GM18520 (cell line): ENCODE data around the gene PCDHGB7.
A peak's percentile ranks its signal among the peaks of the same experiment; 100 is the strongest.
"Not testable (repeated sequence)": the region's sequence is repeated elsewhere in the genome, so short reads cannot be mapped to it uniquely, and the experiment has no call there.

Experiments used
- ATAC-seq: cut with Tn5 transposase; IDR thresholded peaks from one replicate; pipeline ENCODE4 v1.9.1; 2021; ENCODE audit not compliant: unreplicated experiment

Gene PCDHGB7

GRCh38 chr5:141394401-141395187, 22.9 kb upstream of the PCDHGB7 start:
- ATAC-seq = not testable (repeated sequence)

GRCh38 chr5:141397756-141398551, 19.5 kb upstream of the PCDHGB7 start, which contains the start of gene PCDHGB5:
PCDHGB5 (plus strand) TSS chr5:141397947; CDS start chr5:141398128, 181 bp downstream.
- not testable (repeated sequence) for ATAC-seq

- no peak for ATAC-seq
Observed at GRCh38 chr5:141398608-141399007, 18.9 kb upstream of the PCDHGB7 start.

- ATAC-seq = no peak
Observed at GRCh38 chr5:141399555-141400258, 17.8 kb upstream of the PCDHGB7 start.

- ATAC-seq = no peak
Observed at GRCh38 chr5:141402553-141403243, 14.8 kb upstream of the PCDHGB7 start, which contains the start of gene PCDHGA9. PCDHGA9 (plus strand) TSS chr5:141402778; CDS start chr5:141402953, 175 bp downstream.

- no peak for ATAC-seq
Observed at GRCh38 chr5:141403387-141403786, 14.1 kb upstream of the PCDHGB7 start.

GRCh38 chr5:141407790-141408505, 9.5 kb upstream of the PCDHGB7 start, which contains the start of gene PCDHGB6:
PCDHGB6 (plus strand) TSS chr5:141408021; CDS start chr5:141408203, 182 bp downstream.
- ATAC-seq = not testable (repeated sequence)

GRCh38 chr5:141409598-141410306, 7.7 kb upstream of the PCDHGB7 start:
- ATAC-seq = no peak

- no peak for ATAC-seq
Observed at GRCh38 chr5:141411575-141411974, 5.9 kb upstream of the PCDHGB7 start.

GRCh38 chr5:141412854-141413539, 4.5 kb upstream of the PCDHGB7 start, which contains the start of gene PCDHGA10:
PCDHGA10 (plus strand) TSS chr5:141412987; CDS start chr5:141413176, 189 bp downstream.
- peak; percentile 54 for ATAC-seq

- no peak for ATAC-seq
Observed at GRCh38 chr5:141413540-141414069, 3.9 kb upstream of the PCDHGB7 start.

- ATAC-seq = not testable (repeated sequence)
Observed at GRCh38 chr5:141414548-141415274, 2.8 kb upstream of the PCDHGB7 start.

GRCh38 chr5:141415275-141415618, 2.2 kb upstream of the PCDHGB7 start:
- not testable (repeated sequence) for ATAC-seq

GRCh38 chr5:141419074-141419880, 1.8 kb downstream of the PCDHGB7 start:
- no peak for ATAC-seq

GRCh38 chr5:141420855-141421488, 3.5 kb downstream of the PCDHGB7 start, which contains the start of gene PCDHGA11:
PCDHGA11 (plus strand) TSS chr5:141421051; CDS start chr5:141421228, 177 bp downstream.
- ATAC-seq = peak; percentile 37

- no peak for ATAC-seq
Observed at GRCh38 chr5:141421489-141421855, 4.0 kb downstream of the PCDHGB7 start.
